ENCODE data around the gene S1PR2. TPM values are rescaled to one million over a fixed set of nuclear protein-coding genes. Genes with fewer than 3 reads are reported as not detected.

S1PR2 gene
- total RNA-seq, 1 donor from 2014 or later, result 12.5 TPM

- Mint-ChIP-seq H3K27ac (ENCODE audit: unreplicated experiment) (no peak overlapping the region), H3K36me3 (ENCODE audit: unreplicated experiment) (peaks cover 5% of the 10 kb centered on the region), H3K4me3 (ENCODE audit: unreplicated experiment) (no peak overlapping the region), H3K4me1 (ENCODE audit: low read depth, unreplicated experiment) (no peaks in the 10 kb centered on the region), H3K9me3 (ENCODE audit: unreplicated experiment) (peaks cover 2% of the 10 kb centered on the region), H3K27me3 (ENCODE audit: unreplicated experiment) (peaks cover 6% of the 10 kb centered on the region)
- DNase-seq, result no peak
- TF ChIP-seq CTCF (IDR thresholded peaks at IDR 0.05; ENCODE audit: partially characterized antibody, unreplicated experiment), result no peak
Measured at GRCh38 chr19:10224337-10224736, 6.8 kb downstream of the S1PR2 start.

GRCh38 chr19:10223488-10224213 is 7.5 kb downstream of the S1PR2 start:
- no peak for DNase-seq
- Mint-ChIP-seq H3K4me1 (ENCODE audit: low read depth, unreplicated experiment) (no peaks in the 10 kb centered on the region), H3K9me3 (ENCODE audit: unreplicated experiment) (no peaks in the 10 kb centered on the region), H3K36me3 (ENCODE audit: unreplicated experiment) (peaks cover 5% of the 10 kb centered on the region), H3K27me3 (ENCODE audit: unreplicated experiment) (peaks cover 4% of the 10 kb centered on the region), H3K27ac (ENCODE audit: unreplicated experiment) (no peak overlapping the region), H3K4me3 (ENCODE audit: unreplicated experiment) (no peak overlapping the region)
- TF ChIP-seq CTCF (IDR thresholded peaks at IDR 0.05; ENCODE audit: partially characterized antibody, unreplicated experiment), result no peak

- Mint-ChIP-seq H3K4me3 (ENCODE audit: unreplicated experiment) (no peak overlapping the region), H3K4me1 (ENCODE audit: low read depth, unreplicated experiment) (no peaks in the 10 kb centered on the region), H3K27ac (ENCODE audit: unreplicated experiment) (no peak overlapping the region), H3K36me3 (ENCODE audit: unreplicated experiment) (peaks cover 5% of the 10 kb centered on the region), H3K9me3 (ENCODE audit: unreplicated experiment) (no peaks in the 10 kb centered on the region), H3K27me3 (ENCODE audit: unreplicated experiment) (peaks cover 4% of the 10 kb centered on the region)
- TF ChIP-seq CTCF (IDR thresholded peaks at IDR 0.05; ENCODE audit: partially characterized antibody, unreplicated experiment), result no peak
- no peak for DNase-seq
Measured at GRCh38 chr19:10222201-10222890, 8.8 kb downstream of the S1PR2 start.

GRCh38 chr19:10220695-10221094 is 10.4 kb downstream of the S1PR2 start:
- H3K9me3 Mint-ChIP-seq (ENCODE audit: unreplicated experiment), result no peaks in the 10 kb centered on the region
- no peak overlapping the region for H3K4me3 Mint-ChIP-seq (ENCODE audit: unreplicated experiment)
- peaks cover 5% of the 10 kb centered on the region for H3K36me3 Mint-ChIP-seq (ENCODE audit: unreplicated experiment)
- no peak for TF ChIP-seq CTCF (IDR thresholded peaks at IDR 0.05; ENCODE audit: partially characterized antibody, unreplicated experiment)
- peaks cover 4% of the 10 kb centered on the region for H3K27me3 Mint-ChIP-seq (ENCODE audit: unreplicated experiment)
- DNase-seq, result no peak
- no peak overlapping the region for H3K27ac Mint-ChIP-seq (ENCODE audit: unreplicated experiment)
- no peaks in the 10 kb centered on the region for H3K4me1 Mint-ChIP-seq (ENCODE audit: low read depth, unreplicated experiment)

GRCh38 chr19:10219678-10220077 is 11.5 kb downstream of the S1PR2 start:
- H3K36me3 Mint-ChIP-seq (ENCODE audit: unreplicated experiment), result peaks cover 5% of the 10 kb centered on the region
- H3K9me3 Mint-ChIP-seq (ENCODE audit: unreplicated experiment), result no peaks in the 10 kb centered on the region
- peak; percentile 9 for TF ChIP-seq CTCF (IDR thresholded peaks at IDR 0.05; ENCODE audit: partially characterized antibody, unreplicated experiment)
- no peaks in the 10 kb centered on the region for H3K4me1 Mint-ChIP-seq (ENCODE audit: low read depth, unreplicated experiment)
- H3K27me3 Mint-ChIP-seq (ENCODE audit: unreplicated experiment), result peaks cover 2% of the 10 kb centered on the region
- H3K4me3 Mint-ChIP-seq (ENCODE audit: unreplicated experiment), result no peak overlapping the region
- DNase-seq, result no peak
- no peak overlapping the region for H3K27ac Mint-ChIP-seq (ENCODE audit: unreplicated experiment)

All from glutamatergic neuron (in vitro differentiated cells).